Choroid plexus epithelial cell (primary cell): ENCODE data around the gene CEP350.

Experiments
- DNase-seq: peaks from one replicate; pipeline ENCODE4 v3.0.0-alpha.2; 2010; ENCODE audit warnings: low read depth
- H3K4me3 ChIP-seq: 2 replicates; pipeline ENCODE4 v1.5.1; 2011; ENCODE audit warnings: low read depth, mild to moderate bottlenecking, control low read depth, low read length, moderate library complexity
- TF ChIP-seq, protein P1 (sequence below): conservative IDR thresholded peaks from 2 replicates; pipeline ENCODE4 v1.5.1; 2011; ENCODE audit warnings: low read depth, mild to moderate bottlenecking, control low read depth, inconsistent platforms, low read length, moderate library complexity

Gene CEP350

GRCh38 chr1:179929955-179930798 lies 24.4 kb upstream of the CEP350 start:
- no peak overlapping the region for H3K4me3 ChIP-seq
- DNase-seq: no peak
- TF ChIP-seq, protein P1, sequence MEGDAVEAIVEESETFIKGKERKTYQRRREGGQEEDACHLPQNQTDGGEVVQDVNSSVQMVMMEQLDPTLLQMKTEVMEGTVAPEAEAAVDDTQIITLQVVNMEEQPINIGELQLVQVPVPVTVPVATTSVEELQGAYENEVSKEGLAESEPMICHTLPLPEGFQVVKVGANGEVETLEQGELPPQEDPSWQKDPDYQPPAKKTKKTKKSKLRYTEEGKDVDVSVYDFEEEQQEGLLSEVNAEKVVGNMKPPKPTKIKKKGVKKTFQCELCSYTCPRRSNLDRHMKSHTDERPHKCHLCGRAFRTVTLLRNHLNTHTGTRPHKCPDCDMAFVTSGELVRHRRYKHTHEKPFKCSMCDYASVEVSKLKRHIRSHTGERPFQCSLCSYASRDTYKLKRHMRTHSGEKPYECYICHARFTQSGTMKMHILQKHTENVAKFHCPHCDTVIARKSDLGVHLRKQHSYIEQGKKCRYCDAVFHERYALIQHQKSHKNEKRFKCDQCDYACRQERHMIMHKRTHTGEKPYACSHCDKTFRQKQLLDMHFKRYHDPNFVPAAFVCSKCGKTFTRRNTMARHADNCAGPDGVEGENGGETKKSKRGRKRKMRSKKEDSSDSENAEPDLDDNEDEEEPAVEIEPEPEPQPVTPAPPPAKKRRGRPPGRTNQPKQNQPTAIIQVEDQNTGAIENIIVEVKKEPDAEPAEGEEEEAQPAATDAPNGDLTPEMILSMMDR: no peak

DNA sequence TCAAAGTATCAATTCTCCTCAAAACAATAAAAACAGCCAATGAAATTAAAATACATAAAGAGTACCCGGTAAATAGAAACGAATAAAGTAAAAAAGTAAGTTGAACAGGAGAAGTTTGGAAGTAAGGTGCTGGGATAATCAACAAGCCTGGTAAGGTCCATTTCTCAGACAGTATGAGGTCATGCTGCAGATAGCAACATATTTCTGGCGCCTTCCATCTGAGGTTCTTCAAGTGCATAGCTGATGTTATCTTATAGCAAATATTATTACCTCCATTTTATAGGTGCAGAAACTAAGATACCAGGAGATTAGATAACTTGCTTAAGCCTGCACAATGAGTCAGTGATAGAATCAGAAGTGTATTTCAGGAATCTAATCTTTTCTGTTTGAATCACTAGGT lies 23.7 kb upstream of the CEP350 start:
- TF ChIP-seq, protein P1: no peak
- no peak for DNase-seq
- H3K4me3 ChIP-seq: no peak overlapping the region

DNA sequence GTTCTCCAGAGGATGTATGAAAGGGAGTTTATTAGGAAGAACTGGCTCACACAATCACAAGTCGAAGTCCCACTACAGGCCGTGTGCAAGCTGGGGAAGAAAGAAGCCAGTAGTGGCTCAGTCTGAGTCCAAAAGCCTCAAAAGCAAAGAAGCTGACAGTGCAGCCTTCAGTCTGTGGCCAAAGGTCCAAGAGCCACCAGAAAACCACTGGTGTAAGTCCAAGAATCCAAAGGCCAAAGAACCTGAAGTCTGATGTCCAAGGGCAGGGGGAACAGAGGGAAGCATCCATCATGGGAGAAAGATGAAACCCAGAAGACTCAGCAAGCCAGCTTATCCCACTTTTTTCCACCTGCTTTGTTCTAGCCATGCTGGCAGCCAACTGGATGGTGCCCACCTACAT lies 21.4 kb upstream of the CEP350 start:
- H3K4me3 ChIP-seq: no peak overlapping the region

DNA sequence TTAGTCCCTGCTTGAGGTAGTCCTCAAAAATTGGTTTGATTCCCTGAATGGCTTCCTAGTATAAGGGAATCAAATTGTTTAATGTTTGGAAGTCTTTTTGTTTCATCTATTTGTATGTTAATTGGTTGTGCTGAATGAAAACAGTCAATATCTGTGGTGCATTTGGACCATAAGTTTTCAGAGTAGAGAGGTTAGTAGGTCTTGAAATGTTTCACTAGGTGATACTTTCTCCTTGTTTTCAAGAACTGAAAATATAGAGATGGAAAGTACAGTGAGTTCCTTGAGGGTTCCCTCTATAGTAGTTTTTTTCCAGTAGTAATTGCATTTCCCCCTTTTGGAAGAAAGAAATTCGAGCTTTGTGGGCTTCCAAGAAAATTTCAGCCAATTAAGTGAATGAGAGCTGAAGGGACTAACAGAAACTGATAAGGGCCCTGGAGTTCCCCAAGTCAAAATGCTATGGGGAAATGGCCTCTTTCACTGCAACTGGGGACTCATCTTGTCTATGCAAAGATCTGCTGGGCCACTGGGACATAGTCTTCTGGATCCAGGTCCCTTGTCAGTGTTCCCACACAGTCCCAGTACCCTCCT lies 18.6 kb upstream of the CEP350 start:
- DNase-seq: no peak
- TF ChIP-seq, protein P1: no peak
- H3K4me3 ChIP-seq: no peak overlapping the region

More for the DNA sequence above, 21.4 kb upstream of the CEP350 start:
- TF ChIP-seq, protein P1: no peak
- no peak for DNase-seq

DNA sequence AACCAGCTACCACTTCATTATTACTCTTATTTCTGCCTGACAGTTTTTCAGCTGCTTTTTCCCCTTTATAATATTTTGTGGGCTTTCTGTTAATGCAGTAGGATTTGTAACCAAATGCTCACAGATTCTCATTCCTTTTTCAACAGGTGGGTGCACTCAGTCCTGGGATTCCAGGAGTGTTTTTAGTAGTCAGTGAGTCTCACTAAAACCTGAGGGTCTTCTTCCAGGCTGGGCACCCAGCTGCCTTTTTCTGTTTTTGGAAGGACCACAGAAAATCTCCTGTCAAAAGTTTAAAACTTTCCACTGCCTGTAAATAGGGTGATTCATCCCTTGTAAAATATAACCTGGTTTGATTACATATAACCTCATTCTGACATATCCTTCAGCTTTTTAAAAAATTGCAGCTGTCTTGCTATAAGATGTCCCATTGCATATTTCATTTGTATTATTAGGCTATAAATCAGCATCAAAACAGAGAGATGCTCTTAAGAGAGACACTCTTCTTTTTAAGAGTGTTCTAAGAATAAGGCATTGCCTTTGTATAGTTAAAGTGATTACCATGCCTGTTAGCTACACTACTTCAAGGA lies 16.8 kb upstream of the CEP350 start:
- TF ChIP-seq, protein P1: no peak
- H3K4me3 ChIP-seq: no peak overlapping the region
- DNase-seq: no peak

GRCh38 chr1:179938752-179939151 lies 15.9 kb upstream of the CEP350 start:
- H3K4me3 ChIP-seq: no peak overlapping the region
- peak; percentile 79 for DNase-seq
- TF ChIP-seq, protein P1: no peak
